Neuronal stem cell (in vitro differentiated cells): ENCODE data around the gene SPNS2.

ENCODE experiments used
- DNase-seq: peaks from one replicate; pipeline ENCODE4 v3.0.0-alpha.2; 2013; ENCODE audit warnings: low spot score
- H2AFZ ChIP-seq: one replicate; pipeline ENCODE4 v1.6.1; 2013; ENCODE audit warnings: mild to moderate bottlenecking, low read length, inconsistent platforms
- H2AK5ac ChIP-seq: 2 replicates; pipeline ENCODE4 v1.6.1; 2013; ENCODE audit warnings: low read depth, mild to moderate bottlenecking, inconsistent platforms, low read length, moderate library complexity, mixed read lengths
- H2BK120ac ChIP-seq: 2 replicates; pipeline ENCODE4 v1.6.1; 2013; ENCODE audit warnings: low read depth, mild to moderate bottlenecking, inconsistent platforms, low read length, moderate library complexity, mixed read lengths
- H2BK12ac ChIP-seq: one replicate; pipeline ENCODE4 v1.6.1; 2013; ENCODE audit warnings: low read length, inconsistent platforms
- H2BK15ac ChIP-seq: 2 replicates; pipeline ENCODE4 v1.6.1; 2013; ENCODE audit warnings: mild to moderate bottlenecking, low read length, inconsistent platforms, mixed read lengths
- H2BK5ac ChIP-seq: one replicate; pipeline ENCODE4 v1.6.1; 2013; ENCODE audit warnings: inconsistent platforms, mild to moderate bottlenecking, low read length, moderate library complexity
- H3K14ac ChIP-seq: one replicate; pipeline ENCODE4 v1.6.1; 2013; ENCODE audit warnings: low read length, inconsistent platforms
- H3K18ac ChIP-seq: 2 replicates; pipeline ENCODE4 v1.6.1; 2013; ENCODE audit warnings: low read length, inconsistent platforms
- H3K23ac ChIP-seq: 2 replicates; pipeline ENCODE4 v1.6.1; 2013; ENCODE audit warnings: low read depth, mild to moderate bottlenecking, mixed read lengths, low read length, inconsistent platforms; ENCODE audit not compliant: poor library complexity
- H3K27ac ChIP-seq: replicated peaks from 3 replicates; pipeline ENCODE4 v1.5.1; 2013; ENCODE audit warnings: low read length, inconsistent platforms
- H3K27me3 ChIP-seq, 3 experiments: 2 replicates each; pipeline ENCODE4 v1.6.1; 2013; ENCODE audit warnings: low read length in 3 of 3, mild to moderate bottlenecking in 2 of 3, inconsistent platforms in 1 of 3, low read depth in 1 of 3, mixed read lengths in 1 of 3, moderate library complexity in 1 of 3; ENCODE audit not compliant: control insufficient read depth in 3 of 3, insufficient read depth in 3 of 3
- H3K36me3 ChIP-seq, 2 donors: replicated peaks in 1 of 2; 2 replicates each; pipeline ENCODE4 v1.6.1; 2013; ENCODE audit warnings: low read length in 2 of 2; ENCODE audit not compliant: control insufficient read depth in 2 of 2, insufficient read depth in 2 of 2
- H3K4ac ChIP-seq: 2 replicates; pipeline ENCODE4 v1.6.1; 2013; ENCODE audit warnings: inconsistent platforms, mild to moderate bottlenecking, low read length, moderate library complexity
- H3K4me1 ChIP-seq, 2 donors: 1 replicate in 1 of 2; 2 replicates in 1 of 2; pipeline ENCODE4 v1.6.1; 2013; ENCODE audit warnings: low read length in 2 of 2, low read depth in 1 of 2; ENCODE audit not compliant: control insufficient read depth in 2 of 2, insufficient read depth in 1 of 2
- H3K4me2 ChIP-seq: one replicate; pipeline ENCODE4 v1.6.1; 2013; ENCODE audit warnings: mild to moderate bottlenecking, low read length, inconsistent platforms; ENCODE audit not compliant: insufficient read depth, poor library complexity, severe bottlenecking
- H3K4me3 ChIP-seq, 2 donors: 2 replicates each; pipeline ENCODE4 v1.5.1; 2013; ENCODE audit warnings: low read length in 2 of 2, mild to moderate bottlenecking in 2 of 2, inconsistent platforms in 1 of 2, moderate library complexity in 1 of 2
- H3K79me1 ChIP-seq: one replicate; pipeline ENCODE4 v1.6.1; 2013; ENCODE audit warnings: low read depth, mild to moderate bottlenecking, inconsistent platforms, low read length, moderate library complexity
- H3K9ac ChIP-seq: one replicate; pipeline ENCODE4 v1.6.1; 2013; ENCODE audit warnings: mild to moderate bottlenecking, low read depth, low read length, inconsistent platforms; ENCODE audit not compliant: poor library complexity
- H3K9me3 ChIP-seq, 2 donors: replicated peaks in 1 of 2; 2 replicates each; pipeline versions ENCODE3 to v1.6.1; 2013; ENCODE audit warnings: low read length in 2 of 2, mild to moderate bottlenecking in 2 of 2, inconsistent platforms in 1 of 2, low read depth in 1 of 2, mixed read lengths in 1 of 2, moderate library complexity in 1 of 2; ENCODE audit not compliant: control insufficient read depth in 2 of 2, insufficient read depth in 1 of 2
- H4K8ac ChIP-seq: one replicate; pipeline ENCODE4 v1.6.1; 2013; ENCODE audit warnings: low read depth, mild to moderate bottlenecking, inconsistent platforms, low read length, moderate library complexity
- H4K91ac ChIP-seq: one replicate; pipeline ENCODE4 v1.6.1; 2013; ENCODE audit warnings: low read length, low read depth, mild to moderate bottlenecking, inconsistent platforms; ENCODE audit not compliant: poor library complexity
- WGBS, 2 donors: extraction: QIAGEN DNeasy Blood & Tissue Kit; methylation state at CpG; one replicate each; pipeline ENCODE4 v1.1.7; 2013; ENCODE audit warnings: missing lambda C conversion rate in 2 of 2, mixed read lengths in 1 of 2; ENCODE audit not compliant: insufficient read length in 2 of 2, insufficient replicate concordance in 1 of 2; ENCODE audit errors: extremely low coverage in 2 of 2; 5-methylcytosine and 5-hydroxymethylcytosine counted together

SPNS2 gene

GRCh38 chr17:4565209-4566141, 66.8 kb downstream of the SPNS2 start:
- Histone ChIP-seq H3K4me3 (no peak overlapping the region), H3K9ac (peak overlapping the region; percentile 2), H4K8ac (no peak overlapping the region), H3K4me2 (no peak overlapping the region), H3K18ac (no peak overlapping the region), H2AFZ (peak overlapping the region; percentile 64), H3K4ac (no peak overlapping the region), H3K14ac (no peak overlapping the region), H3K27me3 (peaks cover 0 to 15% (median 0%) of the 10 kb centered on the region in 3 experiments), H2BK12ac (no peak overlapping the region), H3K36me3 (no peaks in the 10 kb centered on the region), H2BK120ac (no peak overlapping the region), H3K4me1 (peaks cover 0 to 9% of the 10 kb centered on the region in 2 donors), H2AK5ac (no peak overlapping the region), H4K91ac (no peak overlapping the region), H3K23ac (no peak overlapping the region), H3K27ac (no peak overlapping the region), H2BK15ac (no peak overlapping the region), H3K79me1 (no peaks in the 10 kb centered on the region), H2BK5ac (no peak overlapping the region), H3K9me3 (no peaks in the 10 kb centered on the region)
- peak; percentile 61 for DNase-seq
- no CpG with 5 or more reads among the region's 16 CpGs for WGBS, 2 donors

DNA sequence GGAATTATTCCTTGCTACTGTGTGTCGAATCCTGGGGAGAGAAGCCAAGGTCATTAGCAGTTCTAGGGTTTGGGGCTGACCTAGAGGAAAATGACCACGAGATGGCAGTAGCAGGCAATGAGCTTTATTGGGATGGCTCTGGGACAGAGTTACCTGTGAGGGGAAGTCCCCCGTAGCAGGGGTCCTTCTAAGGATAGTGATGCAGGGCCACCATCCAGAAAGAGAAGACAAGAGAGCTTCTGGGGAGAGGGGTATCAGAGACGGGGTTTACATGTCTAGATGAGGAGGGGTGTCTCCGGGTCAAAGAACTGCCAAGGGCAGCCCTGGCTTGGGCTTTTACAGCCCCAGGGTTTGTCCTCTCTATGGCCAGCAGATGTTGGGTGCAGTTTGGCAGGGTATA, 68.1 kb downstream of the SPNS2 start:
- Histone ChIP-seq H3K9me3 (no peaks in the 10 kb centered on the region), H4K8ac (no peak overlapping the region), H2BK15ac (no peak overlapping the region), H4K91ac (no peak overlapping the region), H2BK5ac (no peak overlapping the region), H3K9ac (no peak overlapping the region), H2AK5ac (no peak overlapping the region), H3K14ac (no peak overlapping the region), H2AFZ (no peak overlapping the region), H3K27ac (no peak overlapping the region), H3K36me3 (no peaks in the 10 kb centered on the region), H3K4ac (no peak overlapping the region), H3K4me3 (no peak overlapping the region), H3K4me1 (peaks cover 0 to 9% of the 10 kb centered on the region in 2 donors), H3K4me2 (no peak overlapping the region), H3K27me3 (peaks cover 0 to 12% (median 0%) of the 10 kb centered on the region in 3 experiments), H3K23ac (no peak overlapping the region), H3K79me1 (no peaks in the 10 kb centered on the region), H2BK12ac (no peak overlapping the region), H2BK120ac (no peak overlapping the region), H3K18ac (no peak overlapping the region)
- DNase-seq = peak; percentile 58
- no CpG with 5 or more reads among the region's 5 CpGs for WGBS, 2 donors

GRCh38 chr17:4569591-4569990, 70.9 kb downstream of the SPNS2 start:
- H2AFZ ChIP-seq = no peak overlapping the region
- no peak overlapping the region for H2AK5ac ChIP-seq
- H3K36me3 ChIP-seq = no peaks in the 10 kb centered on the region
- H2BK15ac ChIP-seq = no peak overlapping the region
- no CpG with 5 or more reads among the region's 1 CpG for WGBS, 2 donors
- no peak for DNase-seq
- no peak overlapping the region for H3K9ac ChIP-seq
- no peak overlapping the region for H2BK5ac ChIP-seq
- no peak overlapping the region for H3K4me3 ChIP-seq
- no peak overlapping the region for H2BK120ac ChIP-seq
- no peak overlapping the region for H3K23ac ChIP-seq
- H3K4ac ChIP-seq = no peak overlapping the region
- no peak overlapping the region for H3K18ac ChIP-seq
- no peaks in the 10 kb centered on the region for H3K9me3 ChIP-seq
- H3K4me2 ChIP-seq = no peak overlapping the region
- peaks cover 0 to 9% of the 10 kb centered on the region in 2 donors for H3K4me1 ChIP-seq
- H3K14ac ChIP-seq = no peak overlapping the region
- no peak overlapping the region for H2BK12ac ChIP-seq
- H4K91ac ChIP-seq = no peak overlapping the region
- H4K8ac ChIP-seq = no peak overlapping the region
- no peaks in the 10 kb centered on the region for H3K79me1 ChIP-seq
- peaks cover 0 to 3% (median 0%) of the 10 kb centered on the region in 3 experiments for H3K27me3 ChIP-seq
- no peak overlapping the region for H3K27ac ChIP-seq

DNA sequence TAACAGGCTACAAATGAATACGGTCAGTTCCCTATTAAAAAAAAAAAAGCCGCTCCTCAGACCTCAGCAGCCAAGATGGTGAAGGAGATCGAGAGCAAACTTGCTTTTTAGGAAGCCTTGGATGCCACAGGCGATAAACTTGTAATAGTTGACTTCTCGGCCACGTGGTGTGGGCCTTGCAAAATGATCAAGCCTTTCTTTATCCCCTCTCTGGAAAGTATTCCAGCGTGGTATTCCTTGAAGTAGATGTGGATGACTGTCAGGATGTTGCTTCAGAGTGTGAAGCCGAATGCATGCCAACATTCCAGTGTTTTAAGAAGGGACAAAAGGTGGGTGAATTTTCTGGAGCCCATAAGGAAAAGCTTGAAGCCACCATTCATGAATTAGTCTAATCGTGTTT, 73.5 kb downstream of the SPNS2 start:
- Histone ChIP-seq H2BK5ac (no peak overlapping the region), H3K9me3 (no peaks in the 10 kb centered on the region), H3K36me3 (no peaks in the 10 kb centered on the region), H3K27me3 (peaks cover 0 to 3% (median 0%) of the 10 kb centered on the region in 3 experiments), H3K9ac (no peak overlapping the region), H3K18ac (no peak overlapping the region), H2BK12ac (no peak overlapping the region), H3K4ac (no peak overlapping the region), H3K4me1 (peaks cover 12 to 20% of the 10 kb centered on the region in 2 donors), H4K91ac (no peak overlapping the region), H3K14ac (no peak overlapping the region), H3K4me3 (no peak overlapping the region), H4K8ac (no peak overlapping the region), H3K27ac (no peak overlapping the region), H2BK15ac (no peak overlapping the region), H3K4me2 (no peak overlapping the region), H3K23ac (no peak overlapping the region), H2BK120ac (no peak overlapping the region), H2AFZ (no peak overlapping the region), H3K79me1 (no peaks in the 10 kb centered on the region), H2AK5ac (no peak overlapping the region)
- no CpG with 5 or more reads among the region's 9 CpGs for WGBS, 2 donors
- DNase-seq = no peak
